SU-DHL-6 (cell line): Measurements from ENCODE around the gene ONECUT3.

ENCODE experiments used
- H2AFZ ChIP-seq: fragments of 200-600 bp; sonication (generic); 2 replicates; pipeline ENCODE4 v1.6.1; 2014; ENCODE audit warnings: low read depth, mild to moderate bottlenecking, moderate library complexity, mixed read lengths, antibody characterized with exemption, low read length; ENCODE audit not compliant: severe bottlenecking
- H3F3A ChIP-seq: fragments of 200-600 bp; shearing (Covaris generic); 2 replicates; pipeline ENCODE4 v1.6.0; 2016; ENCODE audit warnings: antibody characterized with exemption, mild to moderate bottlenecking; ENCODE audit not compliant: insufficient read depth
- H3K27ac ChIP-seq: fragments of 200-600 bp; sonication (generic); 2 replicates; pipeline ENCODE4 v1.5.1; 2016; ENCODE audit warnings: low read depth, mild to moderate bottlenecking, low read length, moderate library complexity, mixed read lengths
- H3K27me3 ChIP-seq: fragments of 200-600 bp; sonication (generic), shearing (Covaris generic); 2 replicates; pipeline ENCODE4 v1.6.0; 2014; ENCODE audit warnings: mild to moderate bottlenecking, low read length
- H3K36me3 ChIP-seq: fragments of 200-600 bp; sonication (generic); 2 replicates; pipeline ENCODE4 v1.6.1; 2014; ENCODE audit warnings: mild to moderate bottlenecking, low read length, mixed read lengths
- H3K4me2 ChIP-seq: fragments of 300-600, 200-600 bp; shearing (Covaris generic), sonication (generic); 2 replicates; pipeline ENCODE4 v1.6.0; 2014; ENCODE audit warnings: low read length, low read depth, mild to moderate bottlenecking; ENCODE audit not compliant: poor library complexity, severe bottlenecking
- H3K4me3 ChIP-seq: fragments of 200-600 bp; sonication (generic); 2 replicates; pipeline ENCODE4 v1.5.1; 2014; ENCODE audit warnings: antibody characterized with exemption, low read length, mild to moderate bottlenecking, mixed read lengths; ENCODE audit not compliant: insufficient read depth, poor library complexity, severe bottlenecking
- H3K79me2 ChIP-seq: fragments of 200-600 bp; sonication (generic); 2 replicates; pipeline ENCODE4 v1.6.1; 2014; ENCODE audit warnings: mild to moderate bottlenecking, low read length, moderate library complexity; ENCODE audit not compliant: insufficient read depth
- H3K9ac ChIP-seq: fragments of 200-600 bp; sonication (generic); 2 replicates; pipeline ENCODE4 v1.7.0; 2014; ENCODE audit warnings: mild to moderate bottlenecking, low read length
- H3K9me2 ChIP-seq: fragments of 200-600 bp; sonication (generic); replicated peaks from 2 replicates; pipeline ENCODE4 v1.6.1; 2014; ENCODE audit warnings: low read length; ENCODE audit not compliant: insufficient read depth
- H3K9me3 ChIP-seq: fragments of 200-600 bp; sonication (generic); 2 replicates; pipeline ENCODE4 v1.6.1; 2014; ENCODE audit warnings: low read length, mixed read lengths; ENCODE audit not compliant: insufficient read depth
- H4K20me1 ChIP-seq: fragments of 200-600 bp; sonication (generic); 2 replicates; pipeline ENCODE4 v1.6.1; 2014; ENCODE audit warnings: low read depth, mild to moderate bottlenecking, antibody characterized with exemption, low read length, moderate library complexity, mixed read lengths
- EZH2phosphoT487 ChIP-seq: fragments of 200-600 bp; sonication (generic), shearing (Covaris generic); conservative IDR thresholded peaks from 2 replicates; pipeline ENCODE4 v1.6.1; 2018; ENCODE audit warnings: mild to moderate bottlenecking, antibody characterized with exemption, low read length, moderate library complexity, mixed read lengths
- TF ChIP-seq, protein P1 (sequence below): fragments of 200-600 bp; sonication (generic); IDR thresholded peaks from one replicate; pipeline ENCODE4 v1.5.1; 2017; ENCODE audit warnings: antibody characterized with exemption, mild to moderate bottlenecking, low read length, moderate library complexity; ENCODE audit not compliant: insufficient read depth, poor library complexity, severe bottlenecking

ONECUT3 gene

DNA sequence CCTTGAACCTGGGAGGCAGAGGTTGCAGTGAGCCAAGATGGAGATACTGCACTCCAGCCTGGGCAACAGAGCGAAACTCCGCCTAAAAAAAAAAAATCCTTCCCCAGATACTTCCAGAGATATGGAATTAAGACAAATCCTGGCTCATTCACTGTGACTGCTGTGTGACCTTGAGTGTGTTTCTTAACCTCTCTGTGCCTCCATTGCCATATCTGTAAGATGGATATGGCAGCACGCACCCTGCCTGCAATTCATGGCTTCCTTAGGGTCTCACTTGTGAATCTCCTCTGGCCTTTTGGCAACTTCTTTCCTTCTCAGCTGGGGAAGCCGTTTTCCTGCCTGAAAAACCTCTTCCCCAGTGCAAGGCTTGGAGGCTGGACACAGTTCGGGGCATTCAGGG lies 33.8 kb upstream of the ONECUT3 start:
- Histone ChIP-seq H3K27ac (no peak overlapping the region), H3K4me3 (no peak overlapping the region), H3K9me3 (no peaks in the 10 kb centered on the region), H3K4me2 (no peak overlapping the region), H2AFZ (no peak overlapping the region), H4K20me1 (no peaks in the 10 kb centered on the region), H3K79me2 (no peaks in the 10 kb centered on the region), H3F3A (no peaks in the 10 kb centered on the region), H3K9ac (no peak overlapping the region), H3K9me2 (no peaks in the 10 kb centered on the region), H3K36me3 (no peaks in the 10 kb centered on the region), H3K27me3 (no peaks in the 10 kb centered on the region)
- no peak for TF ChIP-seq EZH2phosphoT487
- TF ChIP-seq, protein P1, sequence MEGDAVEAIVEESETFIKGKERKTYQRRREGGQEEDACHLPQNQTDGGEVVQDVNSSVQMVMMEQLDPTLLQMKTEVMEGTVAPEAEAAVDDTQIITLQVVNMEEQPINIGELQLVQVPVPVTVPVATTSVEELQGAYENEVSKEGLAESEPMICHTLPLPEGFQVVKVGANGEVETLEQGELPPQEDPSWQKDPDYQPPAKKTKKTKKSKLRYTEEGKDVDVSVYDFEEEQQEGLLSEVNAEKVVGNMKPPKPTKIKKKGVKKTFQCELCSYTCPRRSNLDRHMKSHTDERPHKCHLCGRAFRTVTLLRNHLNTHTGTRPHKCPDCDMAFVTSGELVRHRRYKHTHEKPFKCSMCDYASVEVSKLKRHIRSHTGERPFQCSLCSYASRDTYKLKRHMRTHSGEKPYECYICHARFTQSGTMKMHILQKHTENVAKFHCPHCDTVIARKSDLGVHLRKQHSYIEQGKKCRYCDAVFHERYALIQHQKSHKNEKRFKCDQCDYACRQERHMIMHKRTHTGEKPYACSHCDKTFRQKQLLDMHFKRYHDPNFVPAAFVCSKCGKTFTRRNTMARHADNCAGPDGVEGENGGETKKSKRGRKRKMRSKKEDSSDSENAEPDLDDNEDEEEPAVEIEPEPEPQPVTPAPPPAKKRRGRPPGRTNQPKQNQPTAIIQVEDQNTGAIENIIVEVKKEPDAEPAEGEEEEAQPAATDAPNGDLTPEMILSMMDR: no peak

DNA sequence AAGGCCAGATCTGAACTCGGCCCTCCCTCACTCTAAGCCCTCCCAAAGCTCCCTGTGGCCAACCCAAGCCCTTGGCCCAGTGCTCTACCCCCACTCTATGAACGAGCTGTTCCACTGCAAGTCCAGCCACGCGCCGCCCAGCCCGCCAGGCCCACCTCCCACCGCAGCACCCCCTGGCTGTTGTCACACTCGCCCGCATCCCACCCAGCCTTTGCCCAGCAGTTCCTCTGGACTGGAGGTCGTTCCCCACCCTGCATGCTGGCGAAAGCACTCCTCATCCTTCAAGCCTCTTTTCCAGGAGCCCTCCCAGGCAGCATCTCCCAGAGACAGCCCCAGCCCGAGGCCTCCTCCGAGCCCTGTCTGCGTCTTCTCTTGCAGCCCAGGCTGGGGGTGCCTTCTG lies 33.1 kb upstream of the ONECUT3 start:
- no peaks in the 10 kb centered on the region for H3K27me3 ChIP-seq
- H3K9ac ChIP-seq: no peak overlapping the region
- H2AFZ ChIP-seq: no peak overlapping the region
- no peak overlapping the region for H3K4me2 ChIP-seq
- no peak overlapping the region for H3K4me3 ChIP-seq
- no peaks in the 10 kb centered on the region for H3K79me2 ChIP-seq
- TF ChIP-seq EZH2phosphoT487: no peak
- TF ChIP-seq, protein P1: no peak
- H3K36me3 ChIP-seq: no peaks in the 10 kb centered on the region
- H3K27ac ChIP-seq: no peak overlapping the region
- H4K20me1 ChIP-seq: no peaks in the 10 kb centered on the region
- no peaks in the 10 kb centered on the region for H3K9me2 ChIP-seq
- H3K9me3 ChIP-seq: no peaks in the 10 kb centered on the region
- H3F3A ChIP-seq: no peaks in the 10 kb centered on the region

GRCh38 chr19:1725100-1726064 lies 27.9 kb upstream of the ONECUT3 start:
- Histone ChIP-seq H3K27ac (no peak overlapping the region), H3K4me3 (no peak overlapping the region)

More at GRCh38 chr19:1725100-1726064, 27.9 kb upstream of the ONECUT3 start:
- no peak overlapping the region for H3K4me2 ChIP-seq
- TF ChIP-seq, protein P1: no peak
- no peak for TF ChIP-seq EZH2phosphoT487
- H3K79me2 ChIP-seq: no peaks in the 10 kb centered on the region
- no peaks in the 10 kb centered on the region for H3K9me3 ChIP-seq
- H3F3A ChIP-seq: no peaks in the 10 kb centered on the region
- H3K9me2 ChIP-seq: no peaks in the 10 kb centered on the region
- H3K27me3 ChIP-seq: no peaks in the 10 kb centered on the region
- no peak overlapping the region for H3K9ac ChIP-seq
- no peaks in the 10 kb centered on the region for H3K36me3 ChIP-seq
- H2AFZ ChIP-seq: no peak overlapping the region
- no peaks in the 10 kb centered on the region for H4K20me1 ChIP-seq
